ENCODE results near the gene PFN1.

Gene PFN1

GRCh38 chr17:4896332-4897197 is 51.8 kb downstream of the PFN1 start:
- no peak for DNase-seq (ENCODE audit: low read depth)

DNA sequence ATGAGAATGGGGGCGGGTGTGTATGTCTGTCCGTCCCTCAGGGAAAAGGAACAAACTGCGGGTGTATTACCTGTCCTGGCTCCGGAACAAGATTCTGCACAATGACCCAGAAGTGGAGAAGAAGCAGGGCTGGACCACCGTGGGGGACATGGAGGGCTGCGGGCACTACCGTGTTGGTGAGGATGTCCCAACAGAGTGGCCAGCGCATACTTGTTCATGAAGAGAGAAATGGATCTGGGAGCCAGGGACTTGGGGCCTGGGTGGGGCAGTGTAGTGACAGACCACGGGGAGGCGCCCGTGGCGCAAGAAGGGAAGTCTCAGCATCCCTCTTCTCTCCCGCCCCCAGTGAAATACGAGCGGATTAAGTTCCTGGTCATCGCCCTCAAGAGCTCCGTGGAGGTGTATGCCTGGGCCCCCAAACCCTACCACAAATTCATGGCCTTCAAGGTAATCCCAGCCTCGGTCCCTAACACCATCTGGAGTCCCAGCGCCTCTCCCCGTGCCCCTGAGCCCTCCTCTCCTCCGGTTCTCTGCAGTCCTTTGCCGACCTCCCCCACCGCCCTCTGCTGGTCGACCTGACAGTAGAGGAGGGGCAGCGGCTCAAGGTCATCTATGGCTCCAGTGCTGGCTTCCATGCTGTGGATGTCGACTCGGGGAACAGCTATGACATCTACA is 52.5 kb downstream of the PFN1 start:
- no peak for DNase-seq (ENCODE audit: low read depth)

Data from amniotic epithelial cell (primary cell).